Ishikawa (cell line): ENCODE results near the gene BMX.

ENCODE experiments used
- CEBPB ChIP-seq: IDR thresholded peaks from 2 replicates; pipeline ENCODE4 v1.6.1; 2012
- CREB1 ChIP-seq: IDR thresholded peaks from 2 replicates; pipeline ENCODE4 v1.6.1; 2012; ENCODE audit warnings: low read depth
- EGR1 ChIP-seq: IDR thresholded peaks from 2 replicates; pipeline ENCODE4 v1.6.1; 2012
- EP300 ChIP-seq: IDR thresholded peaks from 2 replicates; pipeline ENCODE4 v1.6.1; 2012; ENCODE audit warnings: borderline replicate concordance
- FOXM1 ChIP-seq: IDR thresholded peaks from 2 replicates; pipeline ENCODE4 v1.6.1; 2012; ENCODE audit warnings: low read depth, borderline replicate concordance
- NFIC ChIP-seq: IDR thresholded peaks from 2 replicates; pipeline ENCODE4 v1.6.1; 2012
- RAD21 ChIP-seq: IDR thresholded peaks from 2 replicates; pipeline ENCODE4 v1.6.1; 2012; ENCODE audit warnings: low read depth
- TAF1 ChIP-seq: IDR thresholded peaks from 2 replicates; pipeline ENCODE4 v1.6.1; 2012; ENCODE audit warnings: low read depth, mild to moderate bottlenecking
- TCF12 ChIP-seq: IDR thresholded peaks from 2 replicates; pipeline ENCODE4 v1.6.1; 2012; ENCODE audit warnings: low read depth
- TEAD4 ChIP-seq: IDR thresholded peaks from 2 replicates; pipeline ENCODE4 v1.6.1; 2012
- YY1 ChIP-seq: IDR thresholded peaks from 2 replicates; pipeline ENCODE4 v1.6.1; 2012; ENCODE audit warnings: low read depth
- ZBTB7A ChIP-seq: IDR thresholded peaks from 2 replicates; pipeline ENCODE4 v1.6.1; 2012; ENCODE audit warnings: low read depth
- TF ChIP-seq, protein P1 (sequence below): IDR thresholded peaks from 2 replicates; pipeline ENCODE4 v1.6.1; 2012
- TF ChIP-seq, protein P2 (sequence below): IDR thresholded peaks from 2 replicates; pipeline ENCODE4 v1.6.1; 2012
- TF ChIP-seq, protein P3 (sequence below): IDR thresholded peaks from 2 replicates; pipeline ENCODE4 v1.6.1; 2012; ENCODE audit warnings: low read depth, mild to moderate bottlenecking

Gene BMX

DNA sequence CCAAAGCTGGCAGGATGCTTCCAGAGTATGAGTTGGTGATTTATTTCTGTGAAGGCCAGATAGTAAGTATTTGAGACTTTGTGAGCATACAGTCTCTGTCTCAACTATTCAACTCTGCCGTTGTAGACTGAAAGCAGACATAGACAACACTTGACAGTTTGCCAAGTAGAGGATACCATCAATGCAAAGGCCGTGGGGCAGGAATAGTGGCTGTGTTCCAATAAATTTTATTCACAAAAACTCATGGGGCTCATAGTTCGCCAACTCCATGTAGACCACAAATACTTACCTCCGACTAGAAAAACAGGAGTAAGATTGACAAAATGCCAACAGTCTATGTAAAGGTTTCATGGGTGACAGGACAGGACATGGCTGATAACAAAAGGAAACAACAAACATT is 3.8 kb upstream of the BMX start:
- TF ChIP-seq YY1 = no peak
- no peak for TF ChIP-seq TCF12
- TF ChIP-seq FOXM1 = no peak
- no peak for TF ChIP-seq TAF1
- no peak for TF ChIP-seq NFIC
- TF ChIP-seq CEBPB = no peak
- TF ChIP-seq RAD21 = no peak
- TF ChIP-seq CREB1 = no peak
- TF ChIP-seq TEAD4 = no peak
- no peak for TF ChIP-seq EP300
- TF ChIP-seq, protein P1, sequence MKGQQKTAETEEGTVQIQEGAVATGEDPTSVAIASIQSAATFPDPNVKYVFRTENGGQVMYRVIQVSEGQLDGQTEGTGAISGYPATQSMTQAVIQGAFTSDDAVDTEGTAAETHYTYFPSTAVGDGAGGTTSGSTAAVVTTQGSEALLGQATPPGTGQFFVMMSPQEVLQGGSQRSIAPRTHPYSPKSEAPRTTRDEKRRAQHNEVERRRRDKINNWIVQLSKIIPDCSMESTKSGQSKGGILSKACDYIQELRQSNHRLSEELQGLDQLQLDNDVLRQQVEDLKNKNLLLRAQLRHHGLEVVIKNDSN = no peak
- TF ChIP-seq ZBTB7A = no peak
- TF ChIP-seq EGR1 = no peak
- TF ChIP-seq, protein P2, sequence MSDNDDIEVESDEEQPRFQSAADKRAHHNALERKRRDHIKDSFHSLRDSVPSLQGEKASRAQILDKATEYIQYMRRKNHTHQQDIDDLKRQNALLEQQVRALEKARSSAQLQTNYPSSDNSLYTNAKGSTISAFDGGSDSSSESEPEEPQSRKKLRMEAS = no peak
- TF ChIP-seq, protein P3, sequence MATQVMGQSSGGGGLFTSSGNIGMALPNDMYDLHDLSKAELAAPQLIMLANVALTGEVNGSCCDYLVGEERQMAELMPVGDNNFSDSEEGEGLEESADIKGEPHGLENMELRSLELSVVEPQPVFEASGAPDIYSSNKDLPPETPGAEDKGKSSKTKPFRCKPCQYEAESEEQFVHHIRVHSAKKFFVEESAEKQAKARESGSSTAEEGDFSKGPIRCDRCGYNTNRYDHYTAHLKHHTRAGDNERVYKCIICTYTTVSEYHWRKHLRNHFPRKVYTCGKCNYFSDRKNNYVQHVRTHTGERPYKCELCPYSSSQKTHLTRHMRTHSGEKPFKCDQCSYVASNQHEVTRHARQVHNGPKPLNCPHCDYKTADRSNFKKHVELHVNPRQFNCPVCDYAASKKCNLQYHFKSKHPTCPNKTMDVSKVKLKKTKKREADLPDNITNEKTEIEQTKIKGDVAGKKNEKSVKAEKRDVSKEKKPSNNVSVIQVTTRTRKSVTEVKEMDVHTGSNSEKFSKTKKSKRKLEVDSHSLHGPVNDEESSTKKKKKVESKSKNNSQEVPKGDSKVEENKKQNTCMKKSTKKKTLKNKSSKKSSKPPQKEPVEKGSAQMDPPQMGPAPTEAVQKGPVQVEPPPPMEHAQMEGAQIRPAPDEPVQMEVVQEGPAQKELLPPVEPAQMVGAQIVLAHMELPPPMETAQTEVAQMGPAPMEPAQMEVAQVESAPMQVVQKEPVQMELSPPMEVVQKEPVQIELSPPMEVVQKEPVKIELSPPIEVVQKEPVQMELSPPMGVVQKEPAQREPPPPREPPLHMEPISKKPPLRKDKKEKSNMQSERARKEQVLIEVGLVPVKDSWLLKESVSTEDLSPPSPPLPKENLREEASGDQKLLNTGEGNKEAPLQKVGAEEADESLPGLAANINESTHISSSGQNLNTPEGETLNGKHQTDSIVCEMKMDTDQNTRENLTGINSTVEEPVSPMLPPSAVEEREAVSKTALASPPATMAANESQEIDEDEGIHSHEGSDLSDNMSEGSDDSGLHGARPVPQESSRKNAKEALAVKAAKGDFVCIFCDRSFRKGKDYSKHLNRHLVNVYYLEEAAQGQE = no peak

DNA sequence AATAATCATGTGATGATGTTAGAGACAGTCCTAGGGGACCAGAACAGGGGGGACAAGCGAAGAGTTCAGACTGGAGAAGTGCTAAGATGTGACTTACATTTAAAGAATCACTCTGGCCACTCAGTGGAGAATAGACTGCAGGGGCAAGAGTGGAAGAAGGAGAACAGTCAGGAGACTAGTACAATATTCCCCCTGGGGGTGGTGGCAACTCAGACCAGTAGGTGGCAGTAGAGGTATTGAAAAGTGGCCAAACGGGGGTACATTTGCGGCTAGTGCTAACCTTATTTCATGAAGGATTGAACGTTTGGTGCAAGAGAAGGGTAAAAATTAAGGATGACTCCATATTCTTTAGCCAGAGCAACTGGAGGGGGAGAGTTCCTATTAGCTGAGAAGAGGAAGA is 2.7 kb upstream of the BMX start:
- peak; percentile 73 for TF ChIP-seq RAD21
- TF ChIP-seq, protein P2 = no peak
- TF ChIP-seq, protein P3 = no peak

DNA sequence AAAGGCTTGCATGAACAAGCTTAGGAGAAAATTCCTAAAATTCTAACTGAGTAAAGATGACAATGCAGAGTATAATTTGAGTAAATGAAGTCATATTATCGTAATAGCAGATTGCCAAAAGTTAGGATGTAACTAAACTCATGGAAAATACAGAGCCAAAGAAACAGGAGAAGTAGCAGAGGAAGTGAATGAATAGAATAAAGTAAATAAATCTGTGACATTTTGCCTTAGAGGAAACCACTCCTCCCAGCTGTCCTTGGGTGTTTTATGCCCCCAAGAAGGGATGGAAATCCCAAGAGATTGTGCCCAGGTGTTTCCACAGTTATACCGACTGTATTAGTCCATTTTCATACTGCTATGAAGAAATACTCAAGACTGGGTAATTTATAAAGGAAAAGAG is 1.9 kb upstream of the BMX start:
- TF ChIP-seq FOXM1 (no peak), ZBTB7A (no peak), CEBPB (no peak), CREB1 (no peak), EGR1 (no peak), YY1 (no peak), RAD21 (no peak), TCF12 (no peak), EP300 (no peak), NFIC (no peak), TEAD4 (no peak), TAF1 (no peak)
- TF ChIP-seq, protein P1 = no peak
- TF ChIP-seq, protein P2 = no peak
- TF ChIP-seq, protein P3 = no peak

DNA sequence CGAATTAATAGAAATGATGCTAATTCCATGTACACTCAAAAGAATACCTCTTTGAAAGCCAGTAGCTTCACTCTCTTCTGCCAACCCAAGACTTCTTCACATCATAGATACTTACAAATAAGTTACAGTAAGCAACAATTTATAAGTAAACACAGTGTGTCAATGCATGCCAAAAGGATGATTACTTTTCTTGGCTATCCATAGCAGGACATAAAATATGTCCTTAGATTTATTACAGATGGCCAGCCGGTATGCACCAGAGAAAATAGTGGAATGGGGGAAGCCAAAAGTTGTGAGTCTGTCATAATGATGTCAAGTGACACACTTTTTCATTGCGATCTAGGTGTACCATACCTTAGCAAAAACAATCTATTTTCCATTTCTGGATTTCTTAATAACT is 631 bp upstream of the BMX start:
- TF ChIP-seq RAD21 = no peak
- TF ChIP-seq EP300 = no peak
- TF ChIP-seq TCF12 = no peak
- TF ChIP-seq NFIC = no peak
- TF ChIP-seq YY1 = no peak
- TF ChIP-seq, protein P1 = no peak
- TF ChIP-seq CEBPB = no peak
- no peak for TF ChIP-seq CREB1
- no peak for TF ChIP-seq EGR1
- no peak for TF ChIP-seq TEAD4
- TF ChIP-seq FOXM1 = no peak
- TF ChIP-seq, protein P2 = no peak
